H9 (cell line): ENCODE results near the gene ROR1. TPM values are rescaled to one million over a fixed set of nuclear protein-coding genes. Genes with fewer than 3 reads are reported as not detected.
A peak's percentile ranks its signal among the peaks of the same experiment; 100 is the strongest.

Experiments
- DNase-seq: peaks from one replicate; pipeline ENCODE4 v3.0.0-alpha.2; 2017
- H2AFZ ChIP-seq: one replicate; pipeline ENCODE4 v1.6.1; 2013; ENCODE audit warnings: mild to moderate bottlenecking, low read length, control low read depth, moderate library complexity
- H2AK5ac ChIP-seq: 2 replicates; pipeline ENCODE4 v1.6.1; 2013; ENCODE audit warnings: low read length, control low read depth, mixed read lengths; ENCODE audit not compliant: insufficient read length
- H2BK120ac ChIP-seq: one replicate; pipeline ENCODE4 v1.6.1; 2013; ENCODE audit warnings: low read depth, mild to moderate bottlenecking, low read length, control low read depth, inconsistent platforms; ENCODE audit not compliant: poor library complexity, severe bottlenecking
- H2BK12ac ChIP-seq: 2 replicates; pipeline ENCODE4 v1.6.1; 2013; ENCODE audit warnings: low read length, control low read depth, mixed read lengths, low read depth; ENCODE audit not compliant: insufficient read length
- H2BK15ac ChIP-seq: 2 replicates; pipeline ENCODE4 v1.6.1; 2013; ENCODE audit warnings: low read depth, low read length, control low read depth
- H2BK20ac ChIP-seq: one replicate; pipeline ENCODE4 v1.6.1; 2013; ENCODE audit warnings: low read depth, mild to moderate bottlenecking, low read length, control low read depth, inconsistent platforms; ENCODE audit not compliant: poor library complexity, severe bottlenecking
- H2BK5ac ChIP-seq: 2 replicates; pipeline ENCODE4 v1.6.1; 2013; ENCODE audit warnings: low read length, control low read depth, mixed read lengths; ENCODE audit not compliant: insufficient read length
- H3K14ac ChIP-seq: 2 replicates; pipeline ENCODE4 v1.6.1; 2013; ENCODE audit warnings: low read length, control low read depth; ENCODE audit not compliant: insufficient read depth
- H3K18ac ChIP-seq: 2 replicates; pipeline ENCODE4 v1.6.1; 2013; ENCODE audit warnings: low read depth, mild to moderate bottlenecking, mixed read lengths, low read length, control low read depth; ENCODE audit not compliant: insufficient read length
- H3K23ac ChIP-seq: 2 replicates; pipeline ENCODE4 v1.6.1; 2013; ENCODE audit warnings: low read length, control low read depth, mixed read lengths, low read depth; ENCODE audit not compliant: insufficient read length
- H3K23me2 ChIP-seq: 2 replicates; pipeline ENCODE4 v1.6.1; 2013; ENCODE audit warnings: low read depth, mild to moderate bottlenecking, mixed read lengths, low read length, control low read depth; ENCODE audit not compliant: insufficient read length, poor library complexity, severe bottlenecking
- H3K27ac ChIP-seq: 2 replicates; pipeline ENCODE4 v1.5.1; 2013; ENCODE audit warnings: low read length, control low read depth, mixed read lengths, low read depth; ENCODE audit not compliant: insufficient read length
- H3K27me3 ChIP-seq: 2 replicates; pipeline ENCODE4 v1.6.1; 2013; ENCODE audit warnings: low read length, control low read depth, inconsistent platforms; ENCODE audit not compliant: insufficient read depth
- H3K4ac ChIP-seq: 2 replicates; pipeline ENCODE4 v1.6.1; 2013; ENCODE audit warnings: low read depth, mild to moderate bottlenecking, control low read depth, inconsistent platforms, low read length, moderate library complexity
- H3K4me1 ChIP-seq: 2 replicates; pipeline ENCODE4 v1.6.1; 2013; ENCODE audit warnings: low read length, control low read depth, inconsistent platforms; ENCODE audit not compliant: insufficient read depth
- H3K4me2 ChIP-seq: 2 replicates; pipeline ENCODE4 v1.6.1; 2013; ENCODE audit warnings: low read length, control low read depth, mixed read lengths; ENCODE audit not compliant: insufficient read length, insufficient read depth
- H3K56ac ChIP-seq: 2 replicates; pipeline ENCODE4 v1.6.1; 2013; ENCODE audit warnings: low read depth, mild to moderate bottlenecking, mixed read lengths, low read length, control low read depth; ENCODE audit not compliant: insufficient read length
- H3K79me1 ChIP-seq: 2 replicates; pipeline ENCODE4 v1.6.1; 2013; ENCODE audit warnings: low read depth, mild to moderate bottlenecking, moderate library complexity, low read length, control low read depth, inconsistent platforms; ENCODE audit not compliant: insufficient read depth, poor library complexity, severe bottlenecking
- H3K79me2 ChIP-seq: 2 replicates; pipeline ENCODE4 v1.6.1; 2013; ENCODE audit warnings: low read length, control low read depth, inconsistent platforms; ENCODE audit not compliant: insufficient read depth
- H3K9ac ChIP-seq: 2 replicates; pipeline ENCODE4 v1.6.1; 2013; ENCODE audit warnings: low read length, control low read depth, mixed read lengths; ENCODE audit not compliant: insufficient read length; ENCODE audit errors: extremely low read depth
- H3K9me3 ChIP-seq: one replicate; pipeline ENCODE4 v1.6.1; 2013; ENCODE audit warnings: low read depth, low read length, inconsistent platforms; ENCODE audit not compliant: control insufficient read depth
- H3T11ph ChIP-seq: one replicate; pipeline ENCODE4 v1.6.1; 2013; ENCODE audit warnings: mild to moderate bottlenecking, low read length, control low read depth, inconsistent platforms
- H4K20me1 ChIP-seq: one replicate; pipeline ENCODE4 v1.6.1; 2013; ENCODE audit not compliant: control insufficient read depth, insufficient read length, insufficient read depth
- H4K5ac ChIP-seq: 2 replicates; pipeline ENCODE4 v1.6.1; 2013; ENCODE audit warnings: low read depth, mild to moderate bottlenecking, mixed read lengths, low read length, control low read depth; ENCODE audit not compliant: insufficient read length
- H4K8ac ChIP-seq: replicated peaks from 2 replicates; pipeline ENCODE4 v1.6.1; 2013; ENCODE audit warnings: low read length, control low read depth, mixed read lengths, low read depth; ENCODE audit not compliant: insufficient read length
- H4K91ac ChIP-seq: 2 replicates; pipeline ENCODE4 v1.6.1; 2013; ENCODE audit warnings: low read depth, mild to moderate bottlenecking, moderate library complexity, mixed read lengths, low read length, control low read depth; ENCODE audit not compliant: insufficient read length
- H3K27ac Mint-ChIP-seq, 3 experiments: 2 replicates in 2 of 3; 3 replicates in 1 of 3; pipeline ENCODE4 v1.8.0; 2020 to 2021; ENCODE audit warnings: mixed read lengths in 3 of 3, mild to moderate bottlenecking in 1 of 3, moderate library complexity in 1 of 3
- H3K27me3 Mint-ChIP-seq: 2 replicates; pipeline ENCODE4 v1.8.0; 2021; ENCODE audit warnings: low read depth, mild to moderate bottlenecking, moderate library complexity, mixed read lengths
- H3K36me3 Mint-ChIP-seq, 3 experiments: 2 replicates in 2 of 3; 3 replicates in 1 of 3; pipeline ENCODE4 v1.8.0; 2020 to 2021; ENCODE audit warnings: low read depth in 3 of 3, mixed read lengths in 3 of 3; ENCODE audit not compliant: insufficient read depth in 1 of 3
- H3K4me1 Mint-ChIP-seq, 2 experiments: 2 replicates each; pipeline ENCODE4 v1.8.0; 2020; ENCODE audit warnings: mixed read lengths in 2 of 2
- H3K4me3 Mint-ChIP-seq, 2 experiments: 2 replicates in 1 of 2; 3 replicates in 1 of 2; pipeline ENCODE4 v1.8.0; 2020 to 2021; ENCODE audit warnings: mild to moderate bottlenecking in 2 of 2, mixed read lengths in 2 of 2, moderate library complexity in 1 of 2
- H3K9me3 Mint-ChIP-seq, 2 experiments: 2 replicates in 1 of 2; 3 replicates in 1 of 2; pipeline ENCODE4 v1.8.0; 2020; ENCODE audit warnings: mild to moderate bottlenecking in 2 of 2, mixed read lengths in 2 of 2, moderate library complexity in 1 of 2
- WGBS: extraction: QIAGEN DNeasy Blood & Tissue Kit; methylation state at CpG from one replicate; pipeline ENCODE4 v1.1.7; 2013; ENCODE audit warnings: missing lambda C conversion rate, low lambda C conversion rate, mixed read lengths; ENCODE audit not compliant: insufficient read length; ENCODE audit errors: extremely low coverage; 5-methylcytosine and 5-hydroxymethylcytosine counted together
- total RNA-seq: library from RNA; stranded (reverse); gene quantifications from 2 replicates; pipeline ENCODE4 v1.2.1, GENCODE V29; 2021
- TF ChIP-seq, protein P1 (sequence below): fragments of 200-600 bp; sonication (generic); conservative IDR thresholded peaks from 3 replicates; pipeline ENCODE4 v1.8.0; 2021; ENCODE audit warnings: antibody characterized with exemption, mild to moderate bottlenecking

ROR1 gene
- total RNA-seq, 1 experiment from 2014 or later, result 75.9 TPM

DNA sequence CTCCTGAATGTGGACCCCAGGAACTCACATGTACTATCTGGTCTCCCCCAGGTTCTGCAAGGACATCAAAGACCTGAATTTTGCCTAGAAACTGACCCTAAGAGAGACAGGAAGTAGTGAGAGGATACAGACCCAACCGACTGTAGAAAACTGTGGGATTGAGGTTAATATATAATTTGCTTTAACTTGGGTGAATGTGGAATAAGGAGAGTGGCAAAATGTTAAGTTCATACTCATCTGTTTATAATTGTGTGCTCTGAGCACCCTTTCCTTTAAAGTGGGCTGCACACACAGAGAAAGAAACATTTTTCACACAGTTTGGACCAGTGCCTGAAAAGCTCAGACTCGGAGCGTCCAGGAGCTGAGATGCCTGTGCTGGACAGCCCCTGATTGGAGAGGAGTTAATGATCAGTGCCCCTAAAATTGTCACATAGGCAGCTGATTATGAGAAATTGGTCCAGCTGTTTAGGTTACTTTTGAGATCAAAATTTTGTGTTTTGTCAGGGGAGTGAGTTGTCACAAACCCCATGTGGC, 37.2 kb downstream of the ROR1 start:
- Histone ChIP-seq H4K91ac (no peak overlapping the region), H3K18ac (no peak overlapping the region), H2BK5ac (no peak overlapping the region), H3K23ac (no peak overlapping the region), H3K27ac (no peak overlapping the region), H3K4me2 (no peak overlapping the region), H3K4me1 (peaks cover 3% of the 10 kb centered on the region; the same call in 1 of the 2 replicates), H3K14ac (no peak overlapping the region), H2BK15ac (no peak overlapping the region), H2AK5ac (no peak overlapping the region), H2BK20ac (no peak overlapping the region), H3K9ac (no peak overlapping the region), H4K20me1 (no peaks in the 10 kb centered on the region), H3K79me1 (peaks cover 10% of the 10 kb centered on the region), H3K9me3 (no peaks in the 10 kb centered on the region), H2BK12ac (no peak overlapping the region), H4K5ac (no peak overlapping the region), H3K27me3 (no peaks in the 10 kb centered on the region), H3K4ac (no peak overlapping the region), H3T11ph (no peak overlapping the region), H3K56ac (no peak overlapping the region), H4K8ac (no peak overlapping the region), H3K23me2 (no peaks in the 10 kb centered on the region), H3K79me2 (peaks cover 64% of the 10 kb centered on the region; the same call in 1 of the 2 replicates), H2AFZ (no peak overlapping the region), H2BK120ac (no peak overlapping the region)
- Mint-ChIP-seq H3K27me3 (no peaks in the 10 kb centered on the region), H3K27ac (peak overlapping the region in 2 of 3 experiments; percentile 1 to 71; a peak in 3 of 7 replicates), H3K4me3 (no peak overlapping the region), H3K9me3 (peaks cover 21 to 40% of the 10 kb centered on the region in 2 experiments), H3K4me1 (peaks cover 41 to 48% of the 10 kb centered on the region in 2 experiments), H3K36me3 (peaks cover 30 to 57% (median 55%) of the 10 kb centered on the region in 3 experiments)
- WGBS, result no CpG with 5 or more reads among the region's 3 CpGs
- DNase-seq, result no peak
- TF ChIP-seq, protein P1, sequence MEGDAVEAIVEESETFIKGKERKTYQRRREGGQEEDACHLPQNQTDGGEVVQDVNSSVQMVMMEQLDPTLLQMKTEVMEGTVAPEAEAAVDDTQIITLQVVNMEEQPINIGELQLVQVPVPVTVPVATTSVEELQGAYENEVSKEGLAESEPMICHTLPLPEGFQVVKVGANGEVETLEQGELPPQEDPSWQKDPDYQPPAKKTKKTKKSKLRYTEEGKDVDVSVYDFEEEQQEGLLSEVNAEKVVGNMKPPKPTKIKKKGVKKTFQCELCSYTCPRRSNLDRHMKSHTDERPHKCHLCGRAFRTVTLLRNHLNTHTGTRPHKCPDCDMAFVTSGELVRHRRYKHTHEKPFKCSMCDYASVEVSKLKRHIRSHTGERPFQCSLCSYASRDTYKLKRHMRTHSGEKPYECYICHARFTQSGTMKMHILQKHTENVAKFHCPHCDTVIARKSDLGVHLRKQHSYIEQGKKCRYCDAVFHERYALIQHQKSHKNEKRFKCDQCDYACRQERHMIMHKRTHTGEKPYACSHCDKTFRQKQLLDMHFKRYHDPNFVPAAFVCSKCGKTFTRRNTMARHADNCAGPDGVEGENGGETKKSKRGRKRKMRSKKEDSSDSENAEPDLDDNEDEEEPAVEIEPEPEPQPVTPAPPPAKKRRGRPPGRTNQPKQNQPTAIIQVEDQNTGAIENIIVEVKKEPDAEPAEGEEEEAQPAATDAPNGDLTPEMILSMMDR, result no peak
